ENCODE measurements around the gene TMEM176A.

The TMEM176A gene

GRCh38 chr7:150820148-150820547 lies 19.6 kb downstream of the TMEM176A start:
- DNase-seq (ENCODE audit: low spot score) = no peak

DNA sequence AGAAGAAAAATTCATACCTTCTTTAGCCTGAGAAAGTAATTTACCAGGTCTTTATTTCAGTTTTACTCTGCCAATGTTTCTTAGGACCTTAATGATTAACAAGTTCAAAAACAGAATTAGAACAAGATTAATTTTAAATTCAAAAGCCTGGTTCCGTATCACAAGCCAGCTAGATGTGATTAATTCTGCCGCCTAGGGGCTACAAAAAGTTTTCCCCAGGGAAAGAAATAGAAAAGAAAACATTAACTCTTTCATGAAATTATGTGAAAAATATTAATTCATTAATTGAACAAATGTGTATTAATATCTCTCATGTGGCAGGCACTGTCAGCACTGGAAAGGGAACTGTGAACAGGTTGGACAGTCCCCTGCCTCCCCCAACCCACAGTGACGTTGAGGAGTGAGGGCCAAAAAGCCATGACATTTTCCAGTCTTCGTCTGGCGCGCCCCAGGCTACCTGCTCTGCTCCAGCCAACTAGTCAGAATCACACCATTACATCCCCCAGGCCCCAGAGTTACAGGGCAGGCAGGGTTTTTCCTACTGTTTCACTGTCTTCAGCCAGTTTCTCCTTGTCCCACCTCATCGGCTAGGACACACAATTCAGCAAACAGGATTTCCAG lies 20.1 kb downstream of the TMEM176A start:
- no peak for DNase-seq (ENCODE audit: low spot score)

GRCh38 chr7:150823043-150823442 lies 22.5 kb downstream of the TMEM176A start:
- no peak for DNase-seq (ENCODE audit: low spot score)

GRCh38 chr7:150823484-150824126 lies 23.0 kb downstream of the TMEM176A start:
- no peak for DNase-seq (ENCODE audit: low spot score)

DNA sequence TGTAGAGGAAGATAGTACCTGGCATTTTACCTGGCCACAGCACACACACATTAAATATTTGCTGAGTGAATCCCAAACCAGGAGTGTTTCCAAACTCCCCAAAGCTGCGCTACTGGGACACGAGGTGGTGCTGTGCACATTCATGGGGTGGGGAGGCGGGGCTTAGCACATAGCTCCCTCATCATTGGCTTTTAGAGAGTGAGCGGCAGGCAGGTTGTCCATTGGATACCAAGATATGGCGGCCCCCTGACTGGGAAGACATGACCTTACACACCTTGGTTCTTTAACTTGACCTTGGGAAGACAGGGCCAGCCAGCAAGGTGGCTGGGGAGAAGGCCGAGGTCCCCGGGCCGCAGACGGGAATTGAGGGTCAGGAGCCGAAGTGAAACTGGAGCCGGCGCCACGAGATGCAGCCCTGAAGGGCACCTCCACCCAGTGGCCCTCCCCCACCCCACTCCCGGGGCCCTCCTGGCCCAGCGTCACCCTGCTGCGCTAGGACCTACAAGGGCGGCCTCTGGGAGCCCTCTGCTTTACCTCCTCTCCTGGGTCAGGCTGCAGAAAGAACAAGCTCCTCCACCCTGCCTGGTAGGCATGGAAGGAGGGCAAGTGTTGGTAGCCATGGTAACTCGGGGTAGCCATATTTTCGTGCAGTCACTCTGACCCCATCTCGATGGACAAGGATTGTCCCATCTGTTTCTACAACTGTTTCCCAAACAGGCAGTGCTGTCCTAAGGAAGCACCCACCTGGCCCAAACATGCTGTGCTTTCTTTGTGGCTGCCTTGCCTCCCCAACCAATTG lies 24.0 kb downstream of the TMEM176A start:
- no peak for DNase-seq (ENCODE audit: low spot score)

DNA sequence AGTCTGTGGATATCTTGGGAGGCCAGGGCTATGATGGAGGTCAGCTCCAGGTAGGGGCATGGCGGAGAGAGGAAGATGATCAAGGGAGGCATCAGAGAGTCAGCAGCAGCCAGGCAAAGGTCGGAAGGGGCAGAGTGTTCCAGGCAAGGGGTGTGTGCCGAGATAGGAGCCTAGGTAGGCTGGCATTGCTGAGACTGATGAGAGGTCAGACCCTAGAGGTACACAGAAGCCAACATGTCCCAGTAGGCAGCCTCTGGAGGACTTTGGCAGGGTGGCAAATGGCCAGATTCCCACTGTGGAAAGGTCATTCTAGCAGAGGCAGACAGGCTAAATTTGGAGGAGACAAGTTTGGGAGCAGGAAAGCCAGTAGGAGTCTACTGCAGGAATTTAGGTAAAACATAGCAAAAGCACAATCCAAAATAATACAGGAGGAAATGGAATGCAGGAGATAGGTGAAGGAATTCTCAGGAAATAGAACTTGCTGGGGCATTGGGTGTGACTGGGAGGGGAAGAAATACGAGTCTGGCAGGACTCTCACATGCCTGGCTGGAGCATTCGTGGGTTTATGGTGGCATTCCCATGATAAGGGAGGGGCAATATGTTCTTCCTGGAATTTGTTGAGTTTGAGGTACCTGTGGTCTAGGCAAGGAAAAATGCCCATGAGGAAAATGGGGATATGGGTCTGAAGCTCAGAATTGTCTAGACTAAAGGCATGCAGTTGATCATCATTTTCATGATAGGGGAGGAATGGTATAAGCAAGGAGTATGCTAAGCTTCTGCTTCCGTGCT lies 25.7 kb downstream of the TMEM176A start:
- no peak for DNase-seq (ENCODE audit: low spot score)

- DNase-seq (ENCODE audit: low spot score) = no peak
Measured at GRCh38 chr7:150828384-150828783, 27.8 kb downstream of the TMEM176A start.

GRCh38 chr7:150829426-150829825 lies 28.9 kb downstream of the TMEM176A start:
- DNase-seq (ENCODE audit: low spot score) = no peak

DNA sequence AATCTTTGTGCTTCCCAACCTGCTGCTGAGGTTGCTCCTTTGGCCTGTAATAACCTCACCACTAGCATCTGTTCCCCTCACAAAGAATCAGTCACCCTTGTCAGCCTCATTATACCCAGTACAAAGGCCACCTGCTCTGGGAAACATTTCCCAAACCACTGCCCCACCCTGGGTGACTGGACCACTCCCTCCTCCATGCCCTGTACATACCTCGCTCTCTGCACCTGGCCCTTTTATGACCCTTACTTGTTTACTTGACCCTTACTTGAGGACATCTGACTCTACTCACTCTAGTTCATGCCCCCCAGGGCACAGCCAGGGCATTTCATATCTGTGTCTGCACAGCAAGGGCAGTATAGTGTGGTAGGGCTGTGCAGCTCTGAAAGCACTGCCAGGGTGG lies 30.4 kb downstream of the TMEM176A start:
- DNase-seq (ENCODE audit: low spot score) = no peak

GRCh38 chr7:150831851-150832250 lies 31.3 kb downstream of the TMEM176A start:
- DNase-seq (ENCODE audit: low spot score) = no peak

- no peak for DNase-seq (ENCODE audit: low spot score)
Measured at GRCh38 chr7:150835019-150835418, 34.5 kb downstream of the TMEM176A start.

GRCh38 chr7:150835702-150836280 lies 35.2 kb downstream of the TMEM176A start:
- DNase-seq (ENCODE audit: low spot score) = no peak

GRCh38 chr7:150838965-150839650 lies 38.5 kb downstream of the TMEM176A start:
- no peak for DNase-seq (ENCODE audit: low spot score)

DNA sequence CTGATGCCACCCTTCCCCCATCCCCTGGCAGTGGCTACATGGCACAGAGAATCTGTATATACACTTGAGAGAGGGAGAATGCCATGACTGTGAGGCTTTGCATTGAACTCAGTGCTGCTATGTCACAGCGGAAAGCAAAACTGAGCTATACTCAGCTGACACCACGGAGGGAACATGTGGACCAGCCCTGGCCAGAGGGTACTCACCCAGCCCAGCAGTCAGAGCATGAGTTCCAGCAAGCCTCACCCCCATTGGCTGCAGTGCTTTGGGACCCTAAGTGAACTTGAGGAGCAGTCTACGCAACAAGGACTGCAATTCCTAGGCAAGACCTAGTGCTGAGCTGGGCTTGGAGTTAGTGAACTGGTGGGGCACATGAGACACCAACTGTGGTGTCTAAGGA lies 41.4 kb downstream of the TMEM176A start:
- no peak for DNase-seq (ENCODE audit: low spot score)

- no peak for DNase-seq (ENCODE audit: low spot score)
Measured at GRCh38 chr7:150842716-150843115, 42.1 kb downstream of the TMEM176A start.

DNA sequence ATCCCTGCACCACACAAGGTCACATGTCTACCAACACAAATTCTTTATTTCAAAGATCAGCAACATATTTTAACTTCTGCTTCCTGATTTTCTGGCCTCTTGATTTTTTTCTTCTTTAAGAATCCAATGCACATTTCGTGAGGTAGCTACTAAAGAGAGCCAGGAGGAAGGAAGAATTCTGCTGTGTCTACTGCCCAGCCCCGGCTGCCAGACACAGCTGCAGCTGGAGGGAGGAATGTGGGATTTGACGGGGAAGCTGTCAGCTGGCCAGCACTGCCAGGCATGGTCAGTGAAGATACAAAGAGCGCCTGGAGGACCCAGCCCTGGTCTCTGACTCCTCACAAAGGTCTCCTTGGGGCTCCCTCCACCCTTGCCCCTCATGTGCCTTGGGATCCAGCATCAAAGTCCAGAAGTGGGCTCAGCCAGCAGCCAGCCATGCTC lies 44.9 kb downstream of the TMEM176A start:
- DNase-seq (ENCODE audit: low spot score) = no peak

- no peak for DNase-seq (ENCODE audit: low spot score)
Measured at GRCh38 chr7:150846291-150847115, 45.9 kb downstream of the TMEM176A start.

DNA sequence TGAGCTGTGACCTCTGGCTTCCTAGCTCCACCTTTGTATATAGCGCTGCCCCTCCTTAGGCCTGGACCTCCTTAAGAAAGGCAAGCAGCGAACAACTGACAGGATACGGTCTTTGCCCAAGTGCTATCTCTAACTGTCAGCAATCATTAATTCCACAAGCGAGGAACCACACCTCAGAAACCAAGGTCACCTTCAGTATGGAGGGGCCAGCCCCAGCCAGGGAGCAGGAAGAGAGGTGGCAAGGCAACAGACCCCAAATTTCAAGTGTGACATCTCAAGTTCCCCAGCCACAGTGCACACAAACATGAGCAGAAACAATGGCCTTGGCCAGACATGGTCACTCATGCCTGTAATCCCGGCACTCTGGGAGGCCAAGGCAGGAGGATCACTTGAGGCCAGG lies 47.0 kb downstream of the TMEM176A start:
- no peak for DNase-seq (ENCODE audit: low spot score)

GRCh38 chr7:150848111-150848510 lies 47.5 kb downstream of the TMEM176A start:
- DNase-seq (ENCODE audit: low spot score) = no peak

DNA sequence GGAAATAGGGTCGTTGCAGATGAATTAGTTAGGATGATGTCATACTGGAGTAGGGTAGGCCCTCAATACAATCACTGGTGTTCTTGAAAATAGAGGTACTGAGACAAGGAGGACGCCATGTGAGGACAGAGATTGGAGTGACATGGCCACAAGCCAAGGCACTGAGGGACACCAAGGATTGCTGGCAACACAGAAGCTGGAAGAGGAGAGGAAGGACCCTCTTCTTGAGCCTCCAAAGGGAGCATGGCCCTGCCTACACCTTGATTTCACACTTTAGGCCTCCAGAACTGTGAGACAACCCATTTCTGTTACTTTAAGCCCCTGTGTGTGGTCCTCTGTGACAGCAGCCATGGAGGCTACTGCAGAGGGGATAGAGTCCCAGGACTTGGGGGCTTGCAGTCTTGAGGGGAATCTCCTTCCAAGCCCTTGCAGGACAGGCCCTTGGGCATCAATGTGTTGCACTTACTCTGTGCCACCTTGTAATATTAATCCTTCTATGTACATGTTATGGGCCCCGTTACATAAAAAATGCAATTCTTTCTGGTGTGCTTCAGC lies 48.1 kb downstream of the TMEM176A start:
- DNase-seq (ENCODE audit: low spot score) = no peak
